ENCODE data around the gene B3GALT4. TPM values are rescaled to one million over a fixed set of nuclear protein-coding genes. Genes with fewer than 3 reads are reported as not detected.
"Not testable (repeated sequence)": the region's sequence is repeated elsewhere in the genome, so short reads cannot be mapped to it uniquely, and the experiment has no call there.

The B3GALT4 gene
- total RNA-seq, 4 donors from 2014 or later, result 6.7 to 15.9 (median 7.9) TPM

GRCh38 chr6:33251395-33252012, 25.4 kb upstream of the B3GALT4 start:
- TF ChIP-seq CTCF (IDR thresholded peaks at IDR 0.05), result no peak
- DNase-seq (ENCODE audit: low spot score) (no peak), ATAC-seq (ENCODE audit: low FRiP score) (no peak)

GRCh38 chr6:33252759-33253158, 24.2 kb upstream of the B3GALT4 start:
- DNase-seq (ENCODE audit: low spot score) (no peak), ATAC-seq (ENCODE audit: low FRiP score) (no peak)
- no peak for TF ChIP-seq CTCF (IDR thresholded peaks at IDR 0.05)

- DNase-seq (ENCODE audit: low spot score), result no peak
- no peak for ATAC-seq (ENCODE audit: low FRiP score)
- no peak for TF ChIP-seq CTCF (IDR thresholded peaks at IDR 0.05)
Observed at GRCh38 chr6:33254591-33254990, 22.3 kb upstream of the B3GALT4 start.

- ATAC-seq (ENCODE audit: low FRiP score), result no peak
Observed at GRCh38 chr6:33259032-33259431, 17.9 kb upstream of the B3GALT4 start.

GRCh38 chr6:33262490-33262889, 14.4 kb upstream of the B3GALT4 start:
- not testable (repeated sequence) for ATAC-seq (ENCODE audit: low FRiP score); DNase-seq (ENCODE audit: low spot score)

More at GRCh38 chr6:33259032-33259431, 17.9 kb upstream of the B3GALT4 start:
- no peak for TF ChIP-seq CTCF (IDR thresholded peaks at IDR 0.05)
- no peak for DNase-seq (ENCODE audit: low spot score)

GRCh38 chr6:33264015-33264414, 12.9 kb upstream of the B3GALT4 start:
- no peak for TF ChIP-seq CTCF (IDR thresholded peaks at IDR 0.05)
- DNase-seq (ENCODE audit: low spot score), result no peak
- ATAC-seq (ENCODE audit: low FRiP score), result no peak

GRCh38 chr6:33271117-33271467, 5.8 kb upstream of the B3GALT4 start:
- no peak for DNase-seq (ENCODE audit: low spot score)
- TF ChIP-seq CTCF (IDR thresholded peaks at IDR 0.05), result no peak
- no peak for ATAC-seq (ENCODE audit: low FRiP score)
